ENCODE results near the gene ABI1. TPM values are rescaled to one million over a fixed set of nuclear protein-coding genes. Genes with fewer than 3 reads are reported as not detected.

The ABI1 gene
- total and polyA plus RNA-seq, 9 of the 15 experiments (the other 6 are each of a cell fraction or from before 2014, with no cell fraction given) = 22.1 to 52.3 (median 39.0) TPM

- TF ChIP-seq ZNF609 (CRISPR knock-in tag; IDR thresholded peaks at IDR 0.05; ENCODE audit: borderline replicate concordance) = no peak
Measured at GRCh38 chr10:26780793-26781601, 79.8 kb downstream of the ABI1 start (continued).

GRCh38 chr10:26780106-26780792 lies 80.5 kb downstream of the ABI1 start:
- Histone ChIP-seq H3K27ac (ENCODE audit: extremely low read depth, low read depth, low read length) (no peak overlapping the region), H3K9me1 (ENCODE audit: control insufficient read depth, insufficient read depth, low read length) (no peaks in the 10 kb centered on the region), H4K20me1 (replicated peaks; ENCODE audit: control insufficient read depth, insufficient read depth, low read length) (peaks cover 24% of the 10 kb centered on the region), H3K4me2 (ENCODE audit: insufficient read depth, low read length) (no peak overlapping the region), H3K79me2 (ENCODE audit: control insufficient read depth, insufficient read depth, low read length) (peaks cover 40% of the 10 kb centered on the region), H2AFZ (ENCODE audit: low read depth, low read length) (no peak overlapping the region), H3K4me3 (no peak overlapping the region), H3K27me3 (ENCODE audit: control insufficient read depth in 2 of 2, insufficient read depth in 2 of 2, low read length in 2 of 2) (no peaks in the 10 kb centered on the region), H3K9ac (ENCODE audit: insufficient read depth in 1 of 2, low read depth in 2 of 2, low read length in 2 of 2) (no peak overlapping the region), H3K4me1 (replicated peaks in 1 of 2; ENCODE audit: control insufficient read depth in 2 of 2, insufficient read depth in 2 of 2, low read length in 2 of 2) (peaks cover 0 to 15% of the 10 kb centered on the region in 2 experiments; a peak in 3 of 5 replicates), H3K36me3 (ENCODE audit: control insufficient read depth, insufficient read depth, low read length) (no peaks in the 10 kb centered on the region), H3K9me3 (replicated peaks; ENCODE audit: control insufficient read depth, insufficient read depth, low read depth, low read length) (no peaks in the 10 kb centered on the region)
- in situ Hi-C loops (cut with MboI) = no loop called here
- no TSS peak for BruUV-seq (replicated peaks)
- FAIRE-seq (no peak), ATAC-seq (no peak), DNase-seq (ENCODE audit: extremely low read depth in 1 of 4, low spot score in 3 of 4) (no peak)
- 72% methylated on average over 8 of the region's 8 CpGs for WGBS (ENCODE audit: insufficient coverage, low coverage, missing lambda C conversion rate)
- ChIA-PET CTCF (ENCODE audit: low intra/inter-chr PET ratio) (no interaction called here), POLR2A (interaction anchor here (1.3 to 1.4 kb wide), 2 partner anchors 25 to 80 kb away, joined by 3 to 4 read pairs; partner anchors contain the start of gene ABI1)
- TF ChIP-seq ZBTB8A (IDR thresholded peaks at IDR 0.05; ENCODE audit: partially characterized antibody) (no peak), TGIF2 (CRISPR knock-in tag; IDR thresholded peaks at IDR 0.05) (no peak), MXI1 (IDR thresholded peaks at IDR 0.05; ENCODE audit: low read depth, low read length) (no peak), NRF1 (conservative IDR thresholded peaks at IDR 0.05 in 1 of 2, IDR thresholded peaks at IDR 0.05 in 1 of 2) (no peak), ZFX (CRISPR knock-in tag; IDR thresholded peaks at IDR 0.05) (no peak), PML (IDR thresholded peaks at IDR 0.05; ENCODE audit: low read length) (no peak), ZNF717 (CRISPR knock-in tag; IDR thresholded peaks at IDR 0.05) (no peak), ATF2 (CRISPR knock-in tag; IDR thresholded peaks at IDR 0.05) (no peak)
- intact Hi-C loops (cut with micrococcal nuclease) = no loop called here
